Activated T-cell treated with anti-CD3 and anti-CD28 coated beads, Interleukin-2, amount 50 U/mL, for 24 hours (primary cell): ENCODE results near the gene GMPR.
"Not testable (repeated sequence)": the region's sequence is repeated elsewhere in the genome, so short reads cannot be mapped to it uniquely, and the experiment has no call there.

Experiments used
- DNase-seq: peaks from one replicate; pipeline ENCODE4 v3.0.0-alpha.2; 2020
- H3K27ac Mint-ChIP-seq: 2 replicates; pipeline ENCODE4 v1.8.0; 2020; ENCODE audit warnings: mild to moderate bottlenecking, mixed read lengths
- H3K27me3 Mint-ChIP-seq: 2 replicates; pipeline ENCODE4 v1.8.0; 2020; ENCODE audit warnings: mixed read lengths
- H3K36me3 Mint-ChIP-seq: 2 replicates; pipeline ENCODE4 v1.8.0; 2020; ENCODE audit warnings: low read depth, mixed read lengths
- H3K4me1 Mint-ChIP-seq: 2 replicates; pipeline ENCODE4 v1.8.0; 2020; ENCODE audit warnings: low read depth, mixed read lengths
- H3K4me3 Mint-ChIP-seq: 2 replicates; pipeline ENCODE4 v1.8.0; 2020; ENCODE audit warnings: mild to moderate bottlenecking, moderate library complexity, mixed read lengths
- H3K9me3 Mint-ChIP-seq: 2 replicates; pipeline ENCODE4 v1.8.0; 2020; ENCODE audit warnings: mixed read lengths

Gene GMPR

GRCh38 chr6:16267428-16268263 lies 29.3 kb downstream of the GMPR start:
- H3K9me3 Mint-ChIP-seq: no peaks in the 10 kb centered on the region
- H3K27ac Mint-ChIP-seq: no peak overlapping the region
- DNase-seq: no peak
- H3K4me3 Mint-ChIP-seq: no peak overlapping the region
- H3K36me3 Mint-ChIP-seq: no peaks in the 10 kb centered on the region
- H3K4me1 Mint-ChIP-seq: no peaks in the 10 kb centered on the region
- H3K27me3 Mint-ChIP-seq: no peaks in the 10 kb centered on the region

DNA sequence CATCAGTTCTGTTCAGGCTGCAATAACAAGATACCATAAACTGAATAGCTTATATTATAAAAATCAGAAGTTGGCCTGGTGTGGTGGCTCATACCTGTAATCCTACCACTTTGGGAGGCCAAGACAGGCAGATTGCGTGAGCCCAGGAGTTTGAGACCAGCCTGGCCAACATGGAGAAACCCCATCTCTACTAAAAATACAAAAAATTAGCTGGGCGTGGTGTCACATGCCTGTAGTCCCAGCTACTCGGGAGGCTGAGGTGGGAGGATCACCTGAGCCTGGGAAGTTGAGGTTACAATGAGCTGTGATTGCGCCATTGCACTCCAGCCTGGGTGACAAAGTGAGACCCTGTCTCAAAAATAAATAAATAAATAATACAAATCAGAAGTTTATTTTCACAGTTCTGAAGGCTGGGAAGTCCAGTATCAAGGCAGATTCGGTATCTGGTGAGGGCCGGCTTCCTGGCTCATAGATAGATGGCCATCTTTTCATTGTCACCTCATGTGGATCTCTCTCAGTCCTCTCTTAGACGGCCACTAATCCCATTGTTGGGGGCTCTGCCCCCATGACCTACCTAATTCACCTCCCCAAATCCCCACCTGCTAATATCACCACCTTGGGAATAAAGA lies 31.2 kb downstream of the GMPR start:
- not testable (repeated sequence) for DNase-seq, H3K9me3 Mint-ChIP-seq, H3K4me1 Mint-ChIP-seq

DNA sequence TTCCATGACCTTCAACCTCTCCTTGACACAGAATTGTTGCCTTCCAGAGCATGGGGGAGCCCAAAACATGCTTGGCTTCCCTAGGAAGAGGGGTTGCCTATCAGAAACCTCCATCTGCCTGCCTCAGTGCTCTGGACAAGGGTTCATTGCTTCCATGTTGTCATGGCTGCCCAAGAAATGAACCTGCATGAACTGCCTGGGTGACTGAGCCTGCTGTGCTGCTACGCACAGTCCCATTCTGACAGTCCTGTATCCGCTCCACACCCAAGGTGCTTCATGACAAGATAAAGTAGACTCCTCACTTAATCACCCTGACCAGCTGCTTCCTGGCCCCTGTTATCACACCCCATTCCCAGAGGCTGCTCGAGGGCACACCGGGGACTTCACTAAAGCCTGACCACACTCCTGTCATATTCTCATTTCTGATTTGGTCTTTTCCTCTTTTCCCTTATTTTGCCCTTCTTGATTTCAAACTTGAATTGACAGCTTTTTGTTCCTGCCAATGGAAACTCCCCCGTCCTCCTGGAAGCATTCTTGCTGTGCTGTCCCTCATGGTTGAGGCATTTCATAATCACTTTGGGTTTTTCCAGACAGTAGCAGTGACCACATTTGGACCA lies 31.9 kb downstream of the GMPR start:
- Mint-ChIP-seq H3K36me3 (no peaks in the 10 kb centered on the region), H3K4me1 (no peaks in the 10 kb centered on the region), H3K27ac (no peak overlapping the region), H3K27me3 (no peaks in the 10 kb centered on the region), H3K9me3 (no peaks in the 10 kb centered on the region), H3K4me3 (no peak overlapping the region)
- DNase-seq: no peak

More for the DNA sequence above, 31.2 kb downstream of the GMPR start:
- not testable (repeated sequence) for H3K36me3 Mint-ChIP-seq, H3K27ac Mint-ChIP-seq, H3K27me3 Mint-ChIP-seq, H3K4me3 Mint-ChIP-seq

GRCh38 chr6:16271428-16271827 lies 33.0 kb downstream of the GMPR start:
- H3K4me3 Mint-ChIP-seq: no peak overlapping the region
- H3K4me1 Mint-ChIP-seq: no peaks in the 10 kb centered on the region
- H3K27ac Mint-ChIP-seq: no peak overlapping the region
- H3K9me3 Mint-ChIP-seq: no peaks in the 10 kb centered on the region
- no peaks in the 10 kb centered on the region for H3K27me3 Mint-ChIP-seq
- DNase-seq: no peak
- no peaks in the 10 kb centered on the region for H3K36me3 Mint-ChIP-seq

DNA sequence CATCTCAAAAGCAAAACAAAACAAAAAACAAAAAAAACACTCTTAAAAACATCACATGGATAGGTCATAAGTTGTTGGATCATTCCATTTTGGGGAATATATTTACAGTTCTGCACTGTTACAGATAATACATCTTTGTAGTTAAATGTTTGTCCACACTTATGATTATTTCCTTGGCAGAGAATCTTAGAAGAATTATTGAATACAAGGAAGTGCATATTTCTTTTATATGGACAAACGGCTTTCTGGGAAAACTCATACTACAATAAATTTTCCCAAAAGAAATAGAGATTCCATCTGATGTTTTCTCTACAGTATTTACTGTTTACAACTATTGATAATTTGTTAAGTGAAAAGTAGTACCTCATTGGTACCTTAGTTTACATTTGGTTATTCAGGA lies 33.8 kb downstream of the GMPR start:
- Mint-ChIP-seq H3K36me3 (no peaks in the 10 kb centered on the region), H3K9me3 (no peaks in the 10 kb centered on the region), H3K27me3 (no peaks in the 10 kb centered on the region), H3K27ac (no peak overlapping the region), H3K4me1 (no peaks in the 10 kb centered on the region), H3K4me3 (no peak overlapping the region)
- DNase-seq: no peak

GRCh38 chr6:16273256-16273655 lies 34.9 kb downstream of the GMPR start:
- Mint-ChIP-seq H3K4me1 (peaks cover 1% of the 10 kb centered on the region), H3K27me3 (no peaks in the 10 kb centered on the region), H3K27ac (no peak overlapping the region), H3K9me3 (no peaks in the 10 kb centered on the region), H3K4me3 (no peak overlapping the region), H3K36me3 (no peaks in the 10 kb centered on the region)
- no peak for DNase-seq

DNA sequence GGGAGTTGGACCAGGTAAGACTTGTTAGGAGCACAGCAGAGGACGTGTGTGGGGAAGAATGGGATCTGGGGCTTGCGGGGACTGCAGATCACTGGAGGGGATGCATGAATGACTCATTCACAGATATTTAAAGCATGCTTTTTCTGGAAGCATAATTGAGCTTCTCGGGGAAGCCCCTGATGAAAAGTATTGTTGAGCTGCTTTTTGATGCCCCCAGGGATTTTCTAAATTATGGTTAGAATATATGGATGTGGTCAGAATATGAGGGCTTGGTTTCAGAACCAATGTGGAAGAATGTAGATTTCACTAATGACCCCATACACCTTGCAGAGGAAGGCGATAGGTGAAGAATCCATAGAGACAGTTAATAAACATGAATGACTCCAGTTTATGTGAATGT lies 36.1 kb downstream of the GMPR start:
- Mint-ChIP-seq H3K27ac (no peak overlapping the region), H3K36me3 (no peaks in the 10 kb centered on the region), H3K27me3 (no peaks in the 10 kb centered on the region), H3K4me3 (no peak overlapping the region), H3K9me3 (no peaks in the 10 kb centered on the region), H3K4me1 (peaks cover 1% of the 10 kb centered on the region)
- DNase-seq: no peak

DNA sequence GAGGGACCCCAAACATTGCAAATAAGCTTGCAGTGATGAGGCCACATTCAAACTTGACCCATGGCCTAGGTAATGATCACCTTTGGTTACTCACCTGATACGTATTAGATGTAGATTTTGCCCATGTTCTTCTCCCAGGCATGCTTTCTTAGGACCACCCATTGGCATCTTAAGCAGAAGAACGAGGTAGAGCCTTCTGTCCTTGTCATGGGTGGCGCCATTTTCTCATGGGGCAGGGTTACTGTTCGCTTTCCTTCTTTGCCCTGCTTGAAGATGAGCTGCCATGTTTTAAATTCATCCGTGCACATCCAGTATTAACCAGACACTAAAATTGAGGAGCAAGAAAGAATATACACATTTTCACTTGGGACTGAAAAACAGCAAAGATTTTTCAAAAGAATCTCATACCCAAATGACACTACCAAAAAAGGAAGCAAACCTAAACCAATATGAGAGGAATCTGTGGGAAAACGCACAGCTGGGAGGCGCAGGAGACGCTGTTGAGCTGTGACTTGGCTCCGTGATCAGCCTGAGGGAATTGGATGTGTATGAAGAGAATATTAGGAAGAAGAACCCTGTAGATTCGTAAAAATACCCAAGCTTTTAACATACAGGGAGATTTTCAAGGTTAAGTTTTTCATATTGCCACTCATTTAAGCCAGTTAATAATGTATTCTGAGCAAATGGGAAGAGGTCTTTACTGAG lies 36.6 kb downstream of the GMPR start:
- H3K9me3 Mint-ChIP-seq: no peaks in the 10 kb centered on the region
- no peak overlapping the region for H3K4me3 Mint-ChIP-seq
- DNase-seq: no peak
- peaks cover 1% of the 10 kb centered on the region for H3K4me1 Mint-ChIP-seq
- H3K27me3 Mint-ChIP-seq: no peaks in the 10 kb centered on the region
- H3K36me3 Mint-ChIP-seq: no peaks in the 10 kb centered on the region
- no peak overlapping the region for H3K27ac Mint-ChIP-seq

- no peak for DNase-seq
- H3K4me1 Mint-ChIP-seq: peaks cover 1% of the 10 kb centered on the region
- H3K27ac Mint-ChIP-seq: no peak overlapping the region
- no peaks in the 10 kb centered on the region for H3K36me3 Mint-ChIP-seq
- H3K9me3 Mint-ChIP-seq: no peaks in the 10 kb centered on the region
- no peaks in the 10 kb centered on the region for H3K27me3 Mint-ChIP-seq
- no peak overlapping the region for H3K4me3 Mint-ChIP-seq
Observed at GRCh38 chr6:16277101-16277981, 39.0 kb downstream of the GMPR start.

DNA sequence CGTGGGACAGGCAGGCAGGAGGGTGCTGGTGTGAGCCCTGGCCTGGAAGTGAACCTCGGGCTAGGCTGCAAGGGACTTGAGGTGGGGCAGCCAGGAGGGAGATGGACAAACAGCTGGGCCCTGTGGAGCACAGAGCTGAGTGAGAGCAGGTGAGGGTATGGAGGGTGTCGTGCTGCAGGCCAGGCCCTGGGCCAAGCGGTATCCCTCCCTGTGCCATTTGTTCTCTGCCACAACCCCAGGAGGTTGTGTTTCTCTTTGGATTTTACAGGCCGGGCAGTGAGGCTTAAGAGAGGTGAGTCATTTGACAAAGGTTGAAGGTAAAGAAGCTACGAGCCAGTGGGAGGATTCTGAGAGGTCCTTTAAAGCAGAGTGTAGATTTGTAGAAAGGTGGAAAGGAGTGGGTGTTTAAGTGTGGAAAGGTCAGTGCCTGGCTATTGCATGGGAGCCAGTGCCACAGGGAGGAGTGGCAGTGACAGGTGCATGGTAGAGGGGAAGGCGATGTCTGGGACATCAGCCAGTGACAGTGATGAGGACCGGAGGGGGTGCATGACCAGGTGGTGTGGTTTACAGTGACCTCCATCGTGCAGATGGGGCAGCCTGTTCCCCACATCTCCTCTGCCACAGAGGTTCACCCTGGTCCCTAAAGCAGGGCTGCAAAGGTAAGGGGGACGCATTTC lies 39.8 kb downstream of the GMPR start:
- Mint-ChIP-seq H3K36me3 (no peaks in the 10 kb centered on the region), H3K27me3 (no peaks in the 10 kb centered on the region), H3K4me3 (no peak overlapping the region), H3K9me3 (no peaks in the 10 kb centered on the region), H3K27ac (no peak overlapping the region), H3K4me1 (peaks cover 1% of the 10 kb centered on the region)
- DNase-seq: no peak

DNA sequence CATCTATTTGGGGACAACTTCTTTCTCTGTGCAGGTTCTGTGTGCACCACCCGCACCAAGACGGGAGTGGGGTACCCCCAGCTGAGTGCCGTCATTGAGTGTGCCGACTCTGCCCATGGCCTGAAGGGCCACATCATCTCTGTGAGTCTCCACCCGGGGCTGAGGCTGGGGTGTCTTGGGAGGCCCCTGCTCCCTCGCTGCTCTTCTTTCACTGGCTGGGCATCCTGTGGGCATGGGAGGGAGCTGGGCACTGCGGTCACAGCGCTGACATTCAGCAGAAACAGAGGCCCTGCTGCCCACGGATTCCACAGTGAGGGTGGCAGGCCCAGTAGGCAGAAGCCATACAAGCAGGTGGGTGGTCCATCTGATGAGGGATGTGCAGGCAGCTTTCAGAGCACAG lies 40.4 kb downstream of the GMPR start:
- Mint-ChIP-seq H3K4me3 (no peak overlapping the region), H3K27ac (no peak overlapping the region), H3K36me3 (no peaks in the 10 kb centered on the region), H3K4me1 (peaks cover 1% of the 10 kb centered on the region), H3K9me3 (no peaks in the 10 kb centered on the region), H3K27me3 (no peaks in the 10 kb centered on the region)
- no peak for DNase-seq

DNA sequence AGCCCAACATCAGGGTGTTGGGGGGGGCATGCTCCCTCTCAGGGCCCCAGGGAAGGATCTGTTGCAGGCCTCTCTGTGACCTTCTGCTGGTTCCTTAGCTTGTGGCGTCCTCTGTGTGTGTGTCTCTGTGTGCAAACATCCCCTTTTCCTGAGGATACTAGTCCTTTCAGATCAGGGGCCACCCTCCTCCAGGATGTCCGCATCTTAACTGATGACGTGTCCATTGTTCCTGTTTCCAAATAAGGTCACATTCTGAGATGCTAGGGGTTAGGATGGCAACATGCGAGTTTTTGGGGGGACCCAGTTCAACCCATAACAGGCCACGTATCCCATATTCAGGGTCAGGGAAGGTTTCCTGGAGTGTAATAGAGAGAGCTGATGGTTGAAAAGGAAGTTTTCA lies 40.9 kb downstream of the GMPR start:
- H3K36me3 Mint-ChIP-seq: no peaks in the 10 kb centered on the region
- no peaks in the 10 kb centered on the region for H3K9me3 Mint-ChIP-seq
- no peak overlapping the region for H3K4me3 Mint-ChIP-seq
- no peak for DNase-seq
- H3K27ac Mint-ChIP-seq: no peak overlapping the region
- H3K27me3 Mint-ChIP-seq: no peaks in the 10 kb centered on the region
- H3K4me1 Mint-ChIP-seq: peaks cover 1% of the 10 kb centered on the region

DNA sequence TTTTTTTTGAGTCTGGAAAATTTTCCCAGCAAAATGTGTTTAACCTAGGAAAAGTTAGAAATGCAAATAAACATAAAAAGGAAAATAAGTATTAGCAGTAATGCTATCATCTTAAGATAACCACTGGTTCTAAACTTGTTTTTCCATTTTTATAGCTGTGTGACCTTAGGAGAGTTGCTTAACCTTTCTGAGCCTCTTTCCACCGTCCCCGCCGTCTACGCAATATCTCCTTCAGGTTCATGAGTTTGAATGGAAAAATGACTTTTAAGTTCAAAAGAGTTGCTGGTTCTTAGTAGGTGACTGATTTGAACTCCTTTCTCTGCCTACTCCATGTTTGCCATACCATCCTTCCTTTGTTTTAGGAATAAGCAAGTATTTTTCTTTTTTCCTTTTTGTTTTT lies 44.0 kb downstream of the GMPR start:
- H3K27me3 Mint-ChIP-seq: peaks cover 6% of the 10 kb centered on the region
- DNase-seq: no peak
- H3K36me3 Mint-ChIP-seq: no peaks in the 10 kb centered on the region
- H3K4me3 Mint-ChIP-seq: no peak overlapping the region
- no peak overlapping the region for H3K27ac Mint-ChIP-seq
- peaks cover 1% of the 10 kb centered on the region for H3K4me1 Mint-ChIP-seq
- no peaks in the 10 kb centered on the region for H3K9me3 Mint-ChIP-seq
